HCT116 (cell line): ENCODE measurements around the gene XPNPEP2.

Experiments used
- CTCF ChIP-seq, 3 experiments: fragments of 200-600 bp in 1 of 3; sonication (generic) in 1 of 3; IDR thresholded peaks in 2 of 3; conservative IDR thresholded peaks in 1 of 3; 2 replicates each; pipeline ENCODE4 v1.5.1; 2012 to 2017; ENCODE audit warnings: low read depth in 2 of 3, low read length in 2 of 3, antibody characterized with exemption in 1 of 3, borderline replicate concordance in 1 of 3, control low read depth in 1 of 3, mild to moderate bottlenecking in 1 of 3, mixed read lengths in 1 of 3, mixed run types in 1 of 3, moderate library complexity in 1 of 3; ENCODE audit not compliant: insufficient read depth in 1 of 3
- POLR2AphosphoS5 ChIP-seq: IDR thresholded peaks from 2 replicates; pipeline ENCODE4 v1.6.1; 2011; ENCODE audit warnings: mild to moderate bottlenecking, low read depth, low read length, moderate library complexity
- RAD21 ChIP-seq: IDR thresholded peaks from 2 replicates; pipeline ENCODE4 v1.6.1; 2012; ENCODE audit warnings: low read depth, mild to moderate bottlenecking

- TF ChIP-seq RAD21 (no peak), CTCF (IDR thresholded peaks at IDR 0.05 in 2 of 3, conservative IDR thresholded peaks at IDR 0.05 in 1 of 3; ENCODE audit: borderline replicate concordance in 1 of 3, insufficient read depth in 1 of 3, low read depth in 2 of 3, low read length in 2 of 3) (no peak), POLR2AphosphoS5 (no peak)
Measured at GRCh38 chrX:129808829-129809796, 70.3 kb downstream of the XPNPEP2 start.
